ENCODE results near the gene RBM25. TPM values are rescaled to one million over a fixed set of nuclear protein-coding genes. Genes with fewer than 3 reads are reported as not detected.
A peak's percentile ranks its signal among the peaks of the same experiment; 100 is the strongest.

RBM25 gene
- total and polyA plus RNA-seq, 7 experiments from 2014 or later, result 43.0 to 168 (median 130) TPM

DNA sequence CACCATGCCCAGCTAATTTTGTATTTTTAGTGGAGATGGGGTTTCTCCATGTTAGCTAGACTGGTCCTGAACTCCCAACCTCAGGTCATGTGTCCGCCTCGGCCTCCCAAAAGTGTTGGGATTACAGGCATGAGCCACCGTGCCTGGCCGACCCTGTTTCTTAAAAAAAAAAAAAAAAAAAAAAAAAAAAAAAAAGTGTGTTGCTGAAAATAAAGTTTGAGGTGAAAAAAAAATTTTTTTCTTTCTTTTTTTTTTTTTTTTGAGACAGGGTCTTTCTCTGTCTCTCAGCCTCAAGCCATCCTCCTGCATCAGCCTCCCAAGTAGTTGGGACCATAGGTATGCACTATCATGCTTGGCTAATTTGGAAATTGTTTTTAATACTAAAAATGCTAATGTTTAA, 11.3 kb downstream of the RBM25 start:
- H3K36me3 ChIP-seq (ENCODE audit: control insufficient read depth in 2 of 3, insufficient read depth in 3 of 3, low read length in 3 of 3), result peaks cover 0 to 46% (median 8%) of the 10 kb centered on the region in 3 experiments
- no peak for ATAC-seq
- Mint-ChIP-seq H3K4me3 (peak overlapping the region in 3 of 10 donors; percentile 13 to 49 (median 16)), H3K27me3 (no peaks in the 10 kb centered on the region), H3K36me3 (peaks cover 0 to 24% (median 18%) of the 10 kb centered on the region in 5 donors), H3K27ac (peak overlapping the region in 1 of 9 donors; percentile 38), H3K4me1 (peaks cover 8 to 76% (median 45%) of the 10 kb centered on the region in 7 donors), H3K9me3 (no peaks in the 10 kb centered on the region)
- CTCF ChIA-PET, result no interaction called here
- peaks cover 3 to 5% of the 10 kb centered on the region in 2 donors for H3K4me1 ChIP-seq (ENCODE audit: control insufficient read depth in 2 of 2, insufficient read depth in 2 of 2, low read length in 2 of 2)
- intact Hi-C loops (cut with micrococcal nuclease), result no loop called here
- no peak for DNase-seq
- H3K27ac ChIP-seq (ENCODE audit: low read depth, low read length), result no peak overlapping the region
- no peak overlapping the region for H3K4me3 ChIP-seq (ENCODE audit: low read length)
- no peaks in the 10 kb centered on the region for H3K9me3 ChIP-seq (ENCODE audit: control insufficient read depth in 2 of 3, low read length in 3 of 3)
- POLR2A ChIA-PET, result interaction anchor here (1.4 to 1.8 kb wide), 3 partner anchors 9 to 11 kb away, joined by 3 to 6 read pairs (median 5); partner anchors contain the start of gene RBM25
- no peaks in the 10 kb centered on the region for H3K27me3 ChIP-seq (ENCODE audit: control insufficient read depth in 2 of 2, insufficient read depth in 2 of 2, low read length in 2 of 2)

DNA sequence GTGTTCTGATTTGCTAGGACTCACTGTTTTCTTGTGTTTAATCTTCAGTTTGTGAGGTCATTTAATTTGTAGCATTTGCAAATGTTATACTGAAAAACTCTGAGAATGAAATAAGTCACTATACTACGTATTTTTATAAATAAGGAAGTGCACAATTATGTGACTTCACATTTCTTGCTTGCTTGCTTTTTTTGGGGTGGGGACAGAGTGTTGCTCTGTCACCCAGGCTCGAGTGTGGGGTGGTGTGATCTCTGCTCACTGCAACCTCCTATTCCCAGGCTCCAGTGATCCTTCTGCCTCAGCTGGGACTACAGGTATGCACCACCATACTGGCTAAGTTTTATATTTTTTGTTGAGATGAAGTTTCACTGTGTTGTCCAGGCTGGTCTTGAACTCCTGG, 32.7 kb downstream of the RBM25 start:
- peak overlapping the region in 2 of 9 donors; percentile 26 to 62 for H3K27ac Mint-ChIP-seq

DNA sequence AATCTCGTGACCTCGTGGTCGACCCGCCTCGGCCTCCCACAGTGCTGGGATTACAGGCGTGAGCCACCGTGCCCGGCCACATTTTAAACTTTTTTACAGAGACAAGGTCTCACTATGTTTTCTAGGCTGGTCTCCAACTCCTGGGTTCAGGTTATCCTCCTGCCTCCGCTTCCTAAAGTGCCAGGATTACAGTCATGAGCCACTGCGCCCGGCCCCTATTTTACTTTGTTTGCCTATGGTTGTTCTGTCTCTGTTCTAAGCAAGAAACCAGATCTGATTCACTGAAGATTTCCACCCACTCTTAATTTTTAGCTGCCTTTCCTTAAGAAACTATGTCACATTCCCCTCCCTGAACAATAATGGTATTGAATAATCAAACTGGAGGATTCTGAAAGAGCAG, 39.1 kb downstream of the RBM25 start:
- Histone ChIP-seq H3K27me3 (ENCODE audit: control insufficient read depth in 2 of 2, insufficient read depth in 2 of 2, low read length in 2 of 2) (no peaks in the 10 kb centered on the region), H3K9me3 (ENCODE audit: control insufficient read depth in 2 of 3, low read length in 3 of 3) (no peaks in the 10 kb centered on the region), H3K4me1 (ENCODE audit: control insufficient read depth in 2 of 2, insufficient read depth in 2 of 2, low read length in 2 of 2) (no peaks in the 10 kb centered on the region), H3K27ac (ENCODE audit: low read depth, low read length) (no peak overlapping the region), H3K36me3 (ENCODE audit: control insufficient read depth in 2 of 3, insufficient read depth in 3 of 3, low read length in 3 of 3) (peaks cover 16 to 68% (median 25%) of the 10 kb centered on the region in 3 experiments), H3K4me3 (ENCODE audit: low read length) (no peak overlapping the region)
- ATAC-seq, result no peak
- H3K27me3 Mint-ChIP-seq, result no peaks in the 10 kb centered on the region
- DNase-seq, result no peak
- H3K36me3 Mint-ChIP-seq, result peaks cover 4 to 42% (median 22%) of the 10 kb centered on the region in 5 donors
- ChIA-PET CTCF (no interaction called here), POLR2A (no interaction called here)
- H3K27ac Mint-ChIP-seq, result peak overlapping the region in 1 of 9 donors; percentile 25
- H3K4me3 Mint-ChIP-seq, result no peak overlapping the region
- no peaks in the 10 kb centered on the region for H3K9me3 Mint-ChIP-seq
- intact Hi-C loops (cut with micrococcal nuclease), result no loop called here
- peaks cover 0 to 11% (median 3%) of the 10 kb centered on the region in 7 donors for H3K4me1 Mint-ChIP-seq

More for the DNA sequence above, 32.7 kb downstream of the RBM25 start:
- no peak for DNase-seq
- CTCF ChIA-PET, result no interaction called here
- Mint-ChIP-seq H3K4me3 (no peak overlapping the region), H3K4me1 (peaks cover 0 to 18% (median 13%) of the 10 kb centered on the region in 7 donors), H3K27me3 (no peaks in the 10 kb centered on the region), H3K9me3 (no peaks in the 10 kb centered on the region), H3K36me3 (peaks cover 6 to 36% (median 31%) of the 10 kb centered on the region in 5 donors)
- Histone ChIP-seq H3K4me3 (ENCODE audit: low read length) (no peak overlapping the region), H3K4me1 (ENCODE audit: control insufficient read depth in 2 of 2, insufficient read depth in 2 of 2, low read length in 2 of 2) (no peaks in the 10 kb centered on the region), H3K36me3 (ENCODE audit: control insufficient read depth in 2 of 3, insufficient read depth in 3 of 3, low read length in 3 of 3) (peaks cover 4 to 73% (median 9%) of the 10 kb centered on the region in 3 experiments), H3K27me3 (ENCODE audit: control insufficient read depth in 2 of 2, insufficient read depth in 2 of 2, low read length in 2 of 2) (no peaks in the 10 kb centered on the region), H3K27ac (ENCODE audit: low read depth, low read length) (no peak overlapping the region), H3K9me3 (ENCODE audit: control insufficient read depth in 2 of 3, low read length in 3 of 3) (no peaks in the 10 kb centered on the region)
- intact Hi-C loops (cut with micrococcal nuclease), result no loop called here
- no peak for ATAC-seq
- POLR2A ChIA-PET, result interaction anchor here (1.5 kb wide), 1 partner anchor 33 kb away, joined by 6 read pairs; the partner anchor contains the start of gene RBM25

DNA sequence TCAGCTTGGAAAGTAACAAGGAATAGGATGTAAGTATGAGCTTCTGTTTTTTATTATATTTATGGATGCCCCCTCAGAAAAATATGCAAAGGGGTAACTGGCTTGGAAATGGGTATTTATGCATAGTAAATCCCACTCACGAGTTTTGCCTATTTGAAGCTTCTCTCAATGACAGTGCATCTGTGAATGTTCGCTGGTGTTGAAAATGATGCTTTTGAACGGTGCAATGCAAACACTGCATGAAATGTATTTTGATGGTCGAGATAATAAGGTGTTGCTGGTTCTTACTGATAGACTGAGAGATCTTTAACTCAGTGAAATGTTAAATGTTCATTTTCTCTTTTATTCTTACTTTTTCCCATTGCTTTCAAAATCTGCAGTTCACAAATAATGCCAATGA, 42.0 kb downstream of the RBM25 start:
- H3K4me3 ChIP-seq (ENCODE audit: low read length), result no peak overlapping the region
- H3K4me3 Mint-ChIP-seq, result no peak overlapping the region
- peaks cover 9 to 54% (median 35%) of the 10 kb centered on the region in 5 donors for H3K36me3 Mint-ChIP-seq
- no peaks in the 10 kb centered on the region for H3K27me3 Mint-ChIP-seq
- H3K4me1 Mint-ChIP-seq, result peaks cover 3 to 9% (median 6%) of the 10 kb centered on the region in 7 donors
- ChIA-PET POLR2A (interaction anchor here (0.6 kb wide), 1 partner anchor 134 kb away, joined by 5 read pairs; no protein-coding TSS in a partner anchor), CTCF (interaction anchor here (0.6 kb wide), 1 partner anchor 533 kb away, joined by 3 read pairs; no protein-coding TSS in a partner anchor)
- no peaks in the 10 kb centered on the region for H3K4me1 ChIP-seq (ENCODE audit: control insufficient read depth in 2 of 2, insufficient read depth in 2 of 2, low read length in 2 of 2)
- no peaks in the 10 kb centered on the region for H3K27me3 ChIP-seq (ENCODE audit: control insufficient read depth in 2 of 2, insufficient read depth in 2 of 2, low read length in 2 of 2)
- peak overlapping the region in 3 of 9 donors; percentile 25 to 67 (median 59) for H3K27ac Mint-ChIP-seq
- H3K36me3 ChIP-seq (ENCODE audit: control insufficient read depth in 2 of 3, insufficient read depth in 3 of 3, low read length in 3 of 3), result peaks cover 16 to 74% (median 30%) of the 10 kb centered on the region in 3 experiments
- no peak for ATAC-seq
- intact Hi-C loops (cut with micrococcal nuclease), result no loop called here
- DNase-seq, result no peak
- no peaks in the 10 kb centered on the region for H3K9me3 ChIP-seq (ENCODE audit: control insufficient read depth in 2 of 3, low read length in 3 of 3)
- no peak overlapping the region for H3K27ac ChIP-seq (ENCODE audit: low read depth, low read length)
- no peaks in the 10 kb centered on the region for H3K9me3 Mint-ChIP-seq

DNA sequence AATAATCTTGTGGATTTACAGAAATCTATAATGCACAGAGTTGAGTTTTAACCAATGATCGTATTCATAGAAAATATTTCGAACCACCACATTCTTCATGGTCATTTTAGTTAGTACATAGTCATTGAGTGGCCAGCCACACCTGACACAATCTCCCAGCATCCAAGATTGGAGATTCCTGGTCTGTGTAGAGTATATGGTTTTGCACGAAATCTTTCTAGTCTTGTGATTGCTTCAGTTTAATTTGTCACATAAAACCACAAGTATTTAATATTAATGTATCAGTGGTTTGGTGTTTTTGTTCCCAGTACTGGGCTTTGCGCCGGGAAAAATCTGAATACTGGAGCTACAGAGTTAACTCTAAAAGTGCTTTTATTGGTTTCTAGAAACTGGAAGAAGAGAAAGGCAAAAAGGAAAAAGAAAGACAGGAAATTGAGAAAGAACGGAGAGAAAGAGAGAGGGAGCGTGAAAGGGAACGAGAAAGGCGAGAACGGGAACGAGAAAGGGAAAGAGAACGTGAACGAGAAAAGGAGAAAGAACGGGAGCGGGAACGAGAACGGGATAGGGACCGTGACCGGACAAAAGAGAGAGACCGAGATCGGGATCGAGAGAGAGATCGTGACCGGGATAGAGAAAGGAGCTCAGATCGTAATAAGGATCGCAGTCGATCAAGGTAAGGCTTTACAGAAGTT, 44.6 kb downstream of the RBM25 start:
- no peaks in the 10 kb centered on the region for H3K27me3 ChIP-seq (ENCODE audit: control insufficient read depth in 2 of 2, insufficient read depth in 2 of 2, low read length in 2 of 2)
- CTCF ChIA-PET, result interaction anchor here (0.6 kb wide), 1 partner anchor 74 kb away, joined by 3 read pairs; no protein-coding TSS in a partner anchor
- Mint-ChIP-seq H3K4me3 (no peak overlapping the region), H3K4me1 (peaks cover 0 to 9% (median 4%) of the 10 kb centered on the region in 7 donors), H3K27me3 (no peaks in the 10 kb centered on the region), H3K27ac (peak overlapping the region in 3 of 9 donors; percentile 1 to 68 (median 26)), H3K36me3 (peaks cover 9 to 56% (median 36%) of the 10 kb centered on the region in 5 donors), H3K9me3 (no peaks in the 10 kb centered on the region)
- H3K4me1 ChIP-seq (ENCODE audit: control insufficient read depth in 2 of 2, insufficient read depth in 2 of 2, low read length in 2 of 2), result no peaks in the 10 kb centered on the region
- H3K27ac ChIP-seq (ENCODE audit: low read depth, low read length), result no peak overlapping the region
- no peaks in the 10 kb centered on the region for H3K9me3 ChIP-seq (ENCODE audit: control insufficient read depth in 2 of 3, low read length in 3 of 3)
- no peak for DNase-seq
- no peak for ATAC-seq
- no peak overlapping the region for H3K4me3 ChIP-seq (ENCODE audit: low read length)
- intact Hi-C loops (cut with micrococcal nuclease), result no loop called here
- POLR2A ChIA-PET, result no interaction called here
- H3K36me3 ChIP-seq (ENCODE audit: control insufficient read depth in 2 of 3, insufficient read depth in 3 of 3, low read length in 3 of 3), result peaks cover 16 to 83% (median 45%) of the 10 kb centered on the region in 3 experiments

DNA sequence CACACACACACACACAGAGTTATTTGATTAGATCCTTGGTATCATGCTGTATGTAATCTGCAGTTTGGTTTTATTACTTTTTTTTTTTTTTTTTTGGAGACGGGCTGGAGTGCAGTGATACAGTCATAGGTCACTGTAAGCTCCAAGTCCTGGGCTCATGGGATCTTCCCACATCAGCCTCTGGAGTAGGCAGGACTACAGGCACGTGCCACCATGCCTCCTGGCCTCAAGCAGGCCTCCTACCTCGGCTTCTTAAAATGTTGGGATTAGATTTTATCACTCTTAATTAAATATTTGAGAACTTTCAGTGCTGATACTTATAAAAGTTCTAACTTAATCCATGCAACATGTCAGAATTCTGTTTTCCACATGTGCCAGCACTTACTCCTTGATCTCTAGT, 46.7 kb downstream of the RBM25 start:
- no peak for ATAC-seq
- H3K27ac Mint-ChIP-seq, result no peak overlapping the region
- H3K36me3 Mint-ChIP-seq, result peaks cover 13 to 50% (median 35%) of the 10 kb centered on the region in 5 donors

More for the DNA sequence above, 46.7 kb downstream of the RBM25 start:
- CTCF ChIA-PET, result no interaction called here
- no peak for DNase-seq
- Mint-ChIP-seq H3K4me1 (peaks cover 0 to 10% (median 4%) of the 10 kb centered on the region in 7 donors), H3K4me3 (no peak overlapping the region), H3K9me3 (no peaks in the 10 kb centered on the region), H3K27me3 (no peaks in the 10 kb centered on the region)
- POLR2A ChIA-PET, result interaction anchor here (0.9 kb wide), 2 partner anchors 31 to 45 kb away, joined by 3 read pairs; no protein-coding TSS in a partner anchor
- H3K27ac ChIP-seq (ENCODE audit: low read depth, low read length), result no peak overlapping the region
- H3K27me3 ChIP-seq (ENCODE audit: control insufficient read depth in 2 of 2, insufficient read depth in 2 of 2, low read length in 2 of 2), result no peaks in the 10 kb centered on the region
- no peaks in the 10 kb centered on the region for H3K9me3 ChIP-seq (ENCODE audit: control insufficient read depth in 2 of 3, low read length in 3 of 3)
- H3K4me1 ChIP-seq (ENCODE audit: control insufficient read depth in 2 of 2, insufficient read depth in 2 of 2, low read length in 2 of 2), result no peaks in the 10 kb centered on the region
- peaks cover 26 to 86% (median 49%) of the 10 kb centered on the region in 3 experiments for H3K36me3 ChIP-seq (ENCODE audit: control insufficient read depth in 2 of 3, insufficient read depth in 3 of 3, low read length in 3 of 3)
- intact Hi-C loops (cut with micrococcal nuclease), result no loop called here
- H3K4me3 ChIP-seq (ENCODE audit: low read length), result no peak overlapping the region

All from naive thymus-derived CD4-positive, alpha-beta T cell (primary cell).